HUDEP-2 (cell line): ENCODE results near the gene OTOS.

ENCODE experiments used
- DNase-seq, 76 experiments: peaks; one replicate each; lab custom pipeline; 2025; ENCODE audit not compliant: unreplicated experiment in 76 of 76; lab: John Stamatoyannopoulos, UW

The OTOS gene

GRCh38 chr2:240137596-240138253 is 2.7 kb downstream of the OTOS start:
- DNase-seq, result no peak

GRCh38 chr2:240136671-240137292 is 3.7 kb downstream of the OTOS start:
- DNase-seq, result no peak

GRCh38 chr2:240136013-240136670 is 4.3 kb downstream of the OTOS start, which contains the start of gene COPS9:
COPS9 (minus strand) TSS chr2:240136305; CDS start chr2:240136284, 21 bp downstream.
- DNase-seq, result peak in 74 of 76 experiments; percentile 9 to 88 (median 71)

- peak in 1 of 76 experiments; percentile 25 for DNase-seq
Measured at GRCh38 chr2:240135706-240136012, 4.8 kb downstream of the OTOS start.

GRCh38 chr2:240134956-240135520 is 5.4 kb downstream of the OTOS start:
- no peak for DNase-seq

GRCh38 chr2:240134466-240134865 is 6.0 kb downstream of the OTOS start:
- no peak for DNase-seq

GRCh38 chr2:240133401-240133800 is 7.1 kb downstream of the OTOS start:
- DNase-seq, result no peak

GRCh38 chr2:240132651-240132980 is 7.8 kb downstream of the OTOS start:
- DNase-seq, result no peak

GRCh38 chr2:240131941-240132650 is 8.4 kb downstream of the OTOS start:
- peak in 1 of 76 experiments; percentile 4 for DNase-seq

GRCh38 chr2:240131296-240131695 is 9.2 kb downstream of the OTOS start:
- DNase-seq, result no peak

- DNase-seq, result no peak
Measured at GRCh38 chr2:240130393-240131195, 9.9 kb downstream of the OTOS start.

- no peak for DNase-seq
Measured at GRCh38 chr2:240129731-240130392, 10.6 kb downstream of the OTOS start.

GRCh38 chr2:240129311-240129710 is 11.1 kb downstream of the OTOS start:
- no peak for DNase-seq

GRCh38 chr2:240128608-240129145 is 11.8 kb downstream of the OTOS start:
- DNase-seq, result no peak

- DNase-seq, result no peak
Measured at GRCh38 chr2:240127911-240128607, 12.4 kb downstream of the OTOS start.

- no peak for DNase-seq
Measured at GRCh38 chr2:240127191-240127750, 13.2 kb downstream of the OTOS start.

- DNase-seq, result no peak
Measured at GRCh38 chr2:240126731-240127130, 13.7 kb downstream of the OTOS start.

- no peak for DNase-seq
Measured at GRCh38 chr2:240125742-240126141, 14.7 kb downstream of the OTOS start.

GRCh38 chr2:240124651-240125030 is 15.8 kb downstream of the OTOS start:
- DNase-seq, result no peak
